NCI-H524 treated with DMSO at 0.1 percent for 48 hours (cell line): ENCODE results near the gene RPL10A.
A peak's percentile ranks its signal among the peaks of the same experiment; 100 is the strongest.
"Not testable (repeated sequence)": the region's sequence is repeated elsewhere in the genome, so short reads cannot be mapped to it uniquely, and the experiment has no call there.

Experiments used
- DNase-seq: peaks from one replicate; lab custom pipeline; 2025; lab: John Stamatoyannopoulos, UW

The RPL10A gene

GRCh38 chr6:35468181-35468979 lies at the start of gene RPL10A:
Gene RPL10A (plus strand): TSS chr6:35468401. CDS start chr6:35468435, 34 bp downstream.
- peak; percentile 87 for DNase-seq

DNA sequence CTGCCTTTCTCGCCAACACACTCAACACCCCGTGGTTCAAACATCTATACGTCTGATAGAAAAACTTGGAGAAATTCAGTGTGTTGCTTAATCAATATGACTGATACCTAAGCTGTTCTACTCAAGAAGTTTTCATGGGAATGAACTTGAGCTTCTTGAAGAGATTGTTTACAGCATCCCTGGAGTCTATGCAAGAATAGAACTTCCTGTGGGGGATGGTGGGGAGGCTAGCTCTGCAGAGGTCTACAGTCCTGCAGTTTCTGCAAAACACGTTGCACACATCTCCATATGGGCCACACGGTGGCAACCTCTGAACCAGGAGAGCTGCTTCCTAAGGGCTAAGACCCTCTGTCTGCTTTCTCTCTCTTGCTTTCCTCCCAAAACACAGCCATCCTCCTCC lies 48.8 kb upstream of the RPL10A start:
- no peak for DNase-seq

- no peak for DNase-seq
These were observed 48.2 kb upstream of the RPL10A start for GRCh38 chr6:35419961-35420360.

DNA sequence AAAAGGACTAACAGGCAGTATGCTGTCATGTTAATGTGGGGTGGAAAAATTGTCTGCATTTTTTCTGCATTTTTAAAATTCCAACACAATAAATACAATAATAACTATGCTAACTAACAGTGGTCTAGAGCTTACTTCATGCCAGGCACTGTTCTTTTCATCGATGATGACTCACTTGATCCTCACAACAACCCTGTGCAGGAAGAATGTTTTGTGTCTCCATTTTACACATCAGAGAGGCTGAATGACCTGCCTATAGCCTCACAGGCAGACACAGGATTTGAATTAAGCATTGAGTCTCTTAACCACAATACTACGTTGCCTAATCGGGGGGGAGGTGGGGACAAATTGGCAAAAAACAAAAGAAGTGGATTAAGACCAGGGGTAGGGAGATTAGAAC lies 42.9 kb upstream of the RPL10A start:
- no peak for DNase-seq

- no peak for DNase-seq
These were observed 42.1 kb upstream of the RPL10A start for GRCh38 chr6:35426074-35426473.

- DNase-seq: no peak
These were observed 40.8 kb upstream of the RPL10A start for GRCh38 chr6:35427435-35427834.

- no peak for DNase-seq
These were observed 40.3 kb upstream of the RPL10A start for GRCh38 chr6:35427851-35428321.

DNA sequence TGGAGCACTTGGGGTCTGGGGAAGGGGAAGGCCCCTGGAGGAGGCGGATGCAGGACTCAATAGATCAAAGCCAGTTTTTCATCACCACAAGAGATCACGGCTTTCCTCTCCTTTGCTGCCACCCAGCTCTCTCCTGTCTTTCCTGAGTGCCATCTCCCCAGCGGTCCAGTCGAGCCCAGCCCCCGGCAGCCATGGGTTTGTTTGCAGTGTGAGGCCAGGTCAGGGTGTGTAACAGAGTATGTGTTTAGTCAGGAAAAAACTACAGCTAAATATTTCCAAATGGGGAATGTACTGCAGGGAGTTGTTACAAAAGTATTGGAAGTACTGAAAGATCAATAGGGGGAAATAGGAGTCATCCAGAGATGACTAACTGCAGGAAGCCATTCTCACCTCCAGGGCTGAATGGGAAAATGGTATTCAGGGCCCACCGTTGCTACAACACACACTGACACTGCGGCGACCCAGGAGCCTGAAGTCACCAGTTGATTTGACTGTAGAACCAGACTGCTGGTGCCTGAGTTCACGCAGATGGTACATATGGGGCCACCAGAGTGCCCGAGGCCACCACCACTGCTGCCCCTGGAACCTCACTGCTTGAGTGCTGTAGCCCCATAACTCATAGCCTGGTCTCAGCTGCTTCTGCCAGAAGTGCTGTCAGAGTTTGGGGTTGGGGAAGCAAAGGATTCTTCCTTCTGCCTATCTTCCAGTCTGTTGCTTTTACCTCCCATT lies 39.6 kb upstream of the RPL10A start:
- no peak for DNase-seq

- DNase-seq: no peak
These were observed 38.7 kb upstream of the RPL10A start for GRCh38 chr6:35429463-35429862.

- DNase-seq: no peak
These were observed 35.9 kb upstream of the RPL10A start for GRCh38 chr6:35432291-35432690.

DNA sequence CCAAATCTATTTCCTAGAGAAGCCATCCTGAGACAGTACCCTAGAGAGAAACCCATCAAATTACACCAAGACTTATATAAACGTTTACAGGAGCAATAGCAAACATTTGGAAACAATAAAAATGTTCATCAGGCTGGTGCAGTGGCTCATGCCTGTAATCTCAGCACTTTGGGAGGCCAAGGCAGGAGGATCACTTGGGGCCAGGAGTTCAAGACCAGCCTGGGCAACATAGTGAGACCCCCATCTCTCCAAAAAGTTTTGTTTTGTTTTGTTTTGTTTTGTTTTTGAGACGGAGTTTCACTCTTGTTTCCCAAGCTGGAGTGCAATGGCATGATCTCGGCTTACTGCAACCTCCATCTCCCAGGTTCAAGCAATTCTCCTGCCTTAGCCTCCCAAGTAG lies 35.5 kb upstream of the RPL10A start:
- DNase-seq: not testable (repeated sequence)

DNA sequence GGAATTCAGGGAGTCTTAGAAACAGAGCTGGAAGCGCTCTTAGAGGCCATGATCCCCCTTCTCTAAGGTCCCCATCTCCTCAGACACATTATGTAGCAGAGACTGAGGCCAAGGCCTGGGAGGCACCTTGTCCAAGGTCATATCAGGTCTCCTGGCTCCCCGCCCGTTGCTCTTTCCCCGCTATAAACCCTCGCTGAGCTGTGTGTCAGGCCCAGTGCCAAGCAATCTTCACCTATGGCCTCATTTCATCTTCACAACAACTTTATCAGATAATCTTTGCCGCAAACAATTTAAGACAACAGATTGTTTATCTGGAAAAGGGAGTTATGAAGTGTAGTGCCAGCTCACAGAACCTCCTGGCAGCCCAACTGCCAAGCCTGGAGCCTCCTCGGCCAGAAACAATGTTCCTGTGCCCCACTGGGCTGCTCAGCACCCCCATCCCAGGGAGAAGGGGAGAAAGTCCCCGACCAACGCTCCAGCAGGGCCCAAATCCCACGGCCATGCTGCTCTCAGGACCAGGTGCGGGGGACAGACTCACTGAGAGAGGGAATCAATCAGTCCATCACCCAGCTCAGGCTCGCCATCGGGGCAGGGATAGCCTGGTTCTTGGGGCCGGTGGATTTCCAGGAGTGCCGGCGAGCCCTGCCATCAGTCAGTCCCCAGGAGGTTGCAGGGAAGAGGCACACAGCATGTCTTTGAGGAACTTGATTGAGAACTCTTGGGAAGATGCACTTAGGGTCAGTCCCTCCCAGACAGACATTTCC lies 32.9 kb upstream of the RPL10A start:
- no peak for DNase-seq

DNA sequence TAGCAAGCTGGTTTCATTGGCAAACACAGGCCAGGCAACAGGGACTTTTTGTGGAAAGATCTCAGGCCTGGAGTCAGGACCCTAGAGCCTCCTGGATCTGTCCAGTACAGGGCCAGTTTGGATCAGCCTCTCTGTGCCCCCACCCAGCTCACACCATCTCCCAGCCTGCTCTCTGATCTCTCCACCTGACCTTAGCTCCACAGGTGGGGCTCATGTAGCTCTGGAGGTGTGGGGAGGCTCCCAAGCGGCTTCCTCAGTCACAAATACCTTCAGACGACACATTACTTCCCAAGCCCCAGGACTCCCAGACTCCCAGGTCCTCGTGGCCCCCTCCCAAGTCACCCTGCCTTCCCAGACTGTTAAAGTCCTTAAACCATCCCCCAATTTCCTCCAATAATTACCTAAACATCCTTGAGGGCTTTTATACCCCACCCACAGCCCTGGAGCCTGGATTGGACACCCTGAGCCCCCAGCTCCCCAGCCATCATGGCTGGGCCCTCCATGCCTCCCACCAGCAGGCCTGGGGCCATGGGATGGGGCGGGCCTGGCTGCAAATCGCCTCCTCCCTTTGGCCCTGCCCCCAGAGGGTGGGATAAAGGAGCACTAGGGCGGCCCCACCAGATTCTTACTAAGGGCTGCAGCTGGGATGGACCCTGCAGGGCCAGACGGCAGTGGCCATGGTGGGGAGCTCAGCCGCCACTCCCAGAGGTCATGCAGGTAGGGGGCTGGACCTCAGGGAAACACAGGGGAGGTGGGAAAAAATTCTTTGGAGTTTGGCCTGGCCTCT lies 31.9 kb upstream of the RPL10A start:
- no peak for DNase-seq

DNA sequence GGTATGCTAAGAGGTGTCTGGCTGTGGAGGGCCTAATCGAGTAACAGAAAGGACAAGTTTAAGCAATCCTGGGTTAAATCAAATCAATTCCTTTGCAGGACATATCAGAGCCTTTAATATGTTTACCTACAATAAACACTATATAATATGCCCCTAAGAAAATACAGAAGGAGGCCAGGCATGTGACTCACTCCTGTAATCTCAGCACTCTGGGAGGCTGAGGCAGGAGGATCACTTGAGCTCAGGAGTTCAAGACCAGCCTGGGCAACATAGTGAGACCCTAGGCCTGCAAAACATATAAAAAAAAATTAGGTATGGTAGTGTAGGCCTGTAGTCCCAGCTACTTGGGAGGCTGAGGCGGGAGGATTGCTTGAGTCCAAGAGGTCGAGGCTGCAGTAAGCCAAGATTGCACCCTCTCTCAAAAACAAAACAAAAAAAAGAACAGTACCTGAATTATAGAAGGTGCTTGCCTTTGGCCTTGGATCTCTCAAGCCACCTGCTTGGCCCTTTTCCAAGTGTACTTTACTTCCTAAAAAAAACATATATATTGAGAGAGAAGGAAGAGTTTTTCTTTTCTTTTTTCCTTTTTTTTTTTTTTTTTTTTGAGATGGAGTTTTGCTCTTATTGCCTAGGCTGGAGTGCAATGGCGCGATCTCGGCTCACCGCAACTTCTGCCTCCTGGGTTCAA lies 29.7 kb upstream of the RPL10A start:
- DNase-seq: not testable (repeated sequence)

GRCh38 chr6:35439308-35439707 lies 28.9 kb upstream of the RPL10A start:
- no peak for DNase-seq

GRCh38 chr6:35441205-35441604 lies 27.0 kb upstream of the RPL10A start:
- DNase-seq: no peak

DNA sequence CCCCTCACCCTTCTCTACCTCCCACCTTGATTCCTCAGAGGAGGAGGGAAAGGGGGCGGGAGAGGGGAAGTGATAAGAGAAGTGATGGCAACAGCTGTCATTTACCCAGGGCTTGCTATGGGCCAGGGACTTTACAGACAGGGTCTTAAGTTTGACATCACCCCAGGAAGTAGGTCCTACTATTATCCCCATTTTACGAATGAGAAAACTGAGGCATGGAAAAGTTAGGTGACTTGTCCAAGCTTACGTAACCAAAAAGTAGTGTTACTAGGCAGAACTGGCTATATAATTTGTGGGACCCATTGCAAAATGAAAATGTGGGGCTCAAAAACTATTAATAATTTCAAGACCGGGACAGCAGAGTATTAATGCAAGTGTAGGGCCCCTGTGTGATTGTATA lies 26.6 kb upstream of the RPL10A start:
- no peak for DNase-seq

DNA sequence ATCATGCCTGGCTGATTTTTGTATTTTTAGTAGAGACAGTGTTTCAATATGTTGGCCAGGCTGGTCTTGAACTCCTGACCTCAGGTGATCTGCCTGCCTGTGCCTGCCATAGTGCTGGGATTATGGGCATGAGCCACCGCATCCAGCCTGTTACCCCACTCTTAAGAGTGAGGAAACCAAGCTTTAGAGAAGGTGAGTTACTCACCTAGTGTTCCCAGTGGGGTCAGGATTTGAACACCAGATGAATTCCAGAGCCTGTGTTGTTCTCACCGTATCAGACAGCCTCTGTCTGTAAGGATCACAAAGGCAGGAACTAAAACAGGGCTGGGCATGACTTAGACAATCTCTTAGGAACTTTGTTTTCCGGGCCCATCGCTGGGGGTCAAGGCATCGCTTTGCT lies 25.5 kb upstream of the RPL10A start:
- DNase-seq: no peak

GRCh38 chr6:35443341-35444030 lies 24.7 kb upstream of the RPL10A start:
- no peak for DNase-seq

- DNase-seq: no peak
These were observed 22.5 kb upstream of the RPL10A start for GRCh38 chr6:35445691-35446090.

DNA sequence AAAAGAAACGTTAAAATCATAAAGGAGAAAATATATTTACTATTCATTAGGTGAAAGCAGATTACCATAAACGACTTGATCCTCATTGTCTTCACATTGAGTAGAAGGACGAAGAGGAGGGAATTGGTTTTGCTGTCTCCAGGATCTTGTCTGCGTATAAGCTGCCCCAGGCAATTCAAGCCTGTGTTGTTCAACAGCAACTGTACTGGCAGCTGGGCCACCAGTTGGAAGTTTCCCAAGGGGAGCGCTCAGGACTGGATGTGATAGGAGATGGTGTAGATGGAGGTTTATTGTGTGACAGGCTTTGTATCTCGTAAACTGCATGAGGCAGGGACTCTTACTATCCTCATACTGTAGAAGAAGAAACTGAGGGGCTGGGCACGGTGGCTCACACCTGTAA lies 20.0 kb upstream of the RPL10A start:
- no peak for DNase-seq
